Hematopoietic multipotent progenitor cell treated with erythropoietin and hydrocortisone succinate and interleukin-3 and kit ligand, for 6 days (in vitro differentiated cells): ENCODE results near the gene FOXP2.

Source experiments
- DNase-seq: peaks from one replicate; pipeline ENCODE4 v3.0.0-alpha.2; 2015

Gene FOXP2

GRCh38 chr7:114660126-114660486 lies 245.5 kb downstream of the FOXP2 start:
- no peak for DNase-seq

GRCh38 chr7:114660753-114661152 lies 246.1 kb downstream of the FOXP2 start:
- no peak for DNase-seq

GRCh38 chr7:114662002-114662677 lies 247.5 kb downstream of the FOXP2 start:
- no peak for DNase-seq

- peak; percentile 3 for DNase-seq
Observed at GRCh38 chr7:114663502-114663901, 248.9 kb downstream of the FOXP2 start.

GRCh38 chr7:114670676-114671075 lies 256.1 kb downstream of the FOXP2 start:
- no peak for DNase-seq

GRCh38 chr7:114671563-114672123 lies 257.0 kb downstream of the FOXP2 start:
- DNase-seq, result no peak

- DNase-seq, result no peak
Observed at GRCh38 chr7:114678116-114678515, 263.5 kb downstream of the FOXP2 start.

GRCh38 chr7:114687238-114687637 lies 272.6 kb downstream of the FOXP2 start:
- no peak for DNase-seq

- no peak for DNase-seq
Observed at GRCh38 chr7:114688443-114689055, 273.9 kb downstream of the FOXP2 start.

- DNase-seq, result no peak
Observed at GRCh38 chr7:114689406-114689805, 274.8 kb downstream of the FOXP2 start.

GRCh38 chr7:114691605-114692004 lies 277.0 kb downstream of the FOXP2 start:
- no peak for DNase-seq

GRCh38 chr7:114695182-114695581 lies 280.6 kb downstream of the FOXP2 start:
- DNase-seq, result no peak

- no peak for DNase-seq
Observed at GRCh38 chr7:114700247-114700928, 285.8 kb downstream of the FOXP2 start.

- peak; percentile 9 for DNase-seq
Observed at GRCh38 chr7:114703677-114704076, 289.1 kb downstream of the FOXP2 start.

- no peak for DNase-seq
Observed at GRCh38 chr7:114708646-114709045, 294.0 kb downstream of the FOXP2 start.

GRCh38 chr7:114710499-114710898 lies 295.9 kb downstream of the FOXP2 start:
- DNase-seq, result no peak

- no peak for DNase-seq
Observed at GRCh38 chr7:114711241-114711640, 296.6 kb downstream of the FOXP2 start.

- DNase-seq, result no peak
Observed at GRCh38 chr7:114715907-114716306, 301.3 kb downstream of the FOXP2 start.

- DNase-seq, result no peak
Observed at GRCh38 chr7:114718861-114719260, 304.2 kb downstream of the FOXP2 start.

GRCh38 chr7:114720725-114721124 lies 306.1 kb downstream of the FOXP2 start:
- no peak for DNase-seq

- DNase-seq, result no peak
Observed at GRCh38 chr7:114722562-114722961, 307.9 kb downstream of the FOXP2 start.

GRCh38 chr7:114723308-114723707 lies 308.7 kb downstream of the FOXP2 start:
- no peak for DNase-seq

GRCh38 chr7:114740095-114740494 lies 325.5 kb downstream of the FOXP2 start:
- peak; percentile 4 for DNase-seq

GRCh38 chr7:114740941-114741340 lies 326.3 kb downstream of the FOXP2 start:
- no peak for DNase-seq
